Measurements from ENCODE around the gene GNAT1.

The GNAT1 gene

GRCh38 chr3:50217681-50218080 lies 26.3 kb downstream of the GNAT1 start:
- H3K4me3 ChIP-seq (ENCODE audit: low read depth in 1 of 5, low read length in 5 of 5), result no peak overlapping the region
- H3K4me1 ChIP-seq (ENCODE audit: control insufficient read depth in 5 of 5, insufficient read depth in 5 of 5, low read length in 5 of 5), result peaks cover 0 to 8% (median 3%) of the 10 kb centered on the region in 5 donors
- no peaks in the 10 kb centered on the region for H3K9me3 ChIP-seq (ENCODE audit: control insufficient read depth in 5 of 5, low read length in 5 of 5)
- H3K36me3 ChIP-seq (ENCODE audit: control insufficient read depth in 5 of 5, insufficient read depth in 5 of 5, low read length in 5 of 5), result no peaks in the 10 kb centered on the region
- H3K27ac ChIP-seq (ENCODE audit: low read depth, low read length), result no peak overlapping the region
- peaks cover 0 to 2% (median 0%) of the 10 kb centered on the region in 5 donors for H3K27me3 ChIP-seq (ENCODE audit: control insufficient read depth in 5 of 5, insufficient read depth in 4 of 5, low read length in 5 of 5)
- H3K9ac ChIP-seq (ENCODE audit: low read length in 5 of 5), result no peak overlapping the region

GRCh38 chr3:50218448-50218847 lies 27.0 kb downstream of the GNAT1 start:
- Histone ChIP-seq H3K36me3 (ENCODE audit: control insufficient read depth in 5 of 5, insufficient read depth in 5 of 5, low read length in 5 of 5) (no peaks in the 10 kb centered on the region), H3K27me3 (ENCODE audit: control insufficient read depth in 5 of 5, insufficient read depth in 4 of 5, low read length in 5 of 5) (peaks cover 0 to 2% (median 0%) of the 10 kb centered on the region in 5 donors), H3K4me1 (ENCODE audit: control insufficient read depth in 5 of 5, insufficient read depth in 5 of 5, low read length in 5 of 5) (peaks cover 0 to 8% (median 0%) of the 10 kb centered on the region in 5 donors), H3K4me3 (ENCODE audit: low read depth in 1 of 5, low read length in 5 of 5) (no peak overlapping the region), H3K27ac (ENCODE audit: low read depth, low read length) (no peak overlapping the region), H3K9me3 (ENCODE audit: control insufficient read depth in 5 of 5, low read length in 5 of 5) (no peaks in the 10 kb centered on the region), H3K9ac (ENCODE audit: low read length in 5 of 5) (no peak overlapping the region)

GRCh38 chr3:50219285-50219684 lies 27.9 kb downstream of the GNAT1 start:
- Histone ChIP-seq H3K4me3 (ENCODE audit: low read depth in 1 of 5, low read length in 5 of 5) (no peak overlapping the region), H3K9ac (ENCODE audit: low read length in 5 of 5) (no peak overlapping the region)

GRCh38 chr3:50220109-50220508 lies 28.7 kb downstream of the GNAT1 start:
- Histone ChIP-seq H3K9me3 (ENCODE audit: control insufficient read depth in 5 of 5, low read length in 5 of 5) (no peaks in the 10 kb centered on the region), H3K27me3 (ENCODE audit: control insufficient read depth in 5 of 5, insufficient read depth in 4 of 5, low read length in 5 of 5) (peaks cover 0 to 5% (median 2%) of the 10 kb centered on the region in 5 donors), H3K4me3 (ENCODE audit: low read depth in 1 of 5, low read length in 5 of 5) (no peak overlapping the region), H3K27ac (ENCODE audit: low read depth, low read length) (no peak overlapping the region), H3K4me1 (ENCODE audit: control insufficient read depth in 5 of 5, insufficient read depth in 5 of 5, low read length in 5 of 5) (peaks cover 0 to 8% (median 0%) of the 10 kb centered on the region in 5 donors), H3K36me3 (ENCODE audit: control insufficient read depth in 5 of 5, insufficient read depth in 5 of 5, low read length in 5 of 5) (no peaks in the 10 kb centered on the region), H3K9ac (ENCODE audit: low read length in 5 of 5) (no peak overlapping the region)

More at GRCh38 chr3:50219285-50219684, 27.9 kb downstream of the GNAT1 start:
- Histone ChIP-seq H3K27me3 (ENCODE audit: control insufficient read depth in 5 of 5, insufficient read depth in 4 of 5, low read length in 5 of 5) (peaks cover 0 to 2% (median 0%) of the 10 kb centered on the region in 5 donors), H3K36me3 (ENCODE audit: control insufficient read depth in 5 of 5, insufficient read depth in 5 of 5, low read length in 5 of 5) (no peaks in the 10 kb centered on the region), H3K27ac (ENCODE audit: low read depth, low read length) (no peak overlapping the region), H3K9me3 (ENCODE audit: control insufficient read depth in 5 of 5, low read length in 5 of 5) (no peaks in the 10 kb centered on the region), H3K4me1 (ENCODE audit: control insufficient read depth in 5 of 5, insufficient read depth in 5 of 5, low read length in 5 of 5) (peaks cover 0 to 8% (median 0%) of the 10 kb centered on the region in 5 donors)

DNA sequence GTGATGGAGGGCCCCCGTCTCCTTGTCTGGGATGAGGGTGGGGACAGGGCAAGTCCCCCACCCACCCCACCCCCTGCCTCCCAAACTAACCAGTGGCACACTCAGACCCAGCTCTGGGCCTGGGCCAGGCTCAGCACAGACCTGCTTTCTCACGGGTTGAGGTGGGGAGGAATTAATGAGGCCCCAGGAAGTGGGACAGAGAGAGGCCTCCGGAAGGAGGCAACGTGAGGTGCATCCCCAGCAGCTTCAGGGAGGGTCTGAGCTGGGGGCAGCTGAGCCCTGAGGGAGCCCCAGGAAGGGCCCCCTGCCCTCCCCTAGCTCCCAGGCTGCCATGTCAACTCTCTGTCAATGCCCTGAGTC lies 29.6 kb downstream of the GNAT1 start:
- Histone ChIP-seq H3K4me3 (ENCODE audit: low read depth in 1 of 5, low read length in 5 of 5) (no peak overlapping the region), H3K27me3 (ENCODE audit: control insufficient read depth in 5 of 5, insufficient read depth in 4 of 5, low read length in 5 of 5) (peaks cover 0 to 4% (median 3%) of the 10 kb centered on the region in 5 donors), H3K36me3 (ENCODE audit: control insufficient read depth in 5 of 5, insufficient read depth in 5 of 5, low read length in 5 of 5) (no peaks in the 10 kb centered on the region), H3K9me3 (ENCODE audit: control insufficient read depth in 5 of 5, low read length in 5 of 5) (no peaks in the 10 kb centered on the region), H3K27ac (ENCODE audit: low read depth, low read length) (no peak overlapping the region), H3K9ac (ENCODE audit: low read length in 5 of 5) (no peak overlapping the region), H3K4me1 (ENCODE audit: control insufficient read depth in 5 of 5, insufficient read depth in 5 of 5, low read length in 5 of 5) (peaks cover 0 to 9% (median 0%) of the 10 kb centered on the region in 5 donors)

DNA sequence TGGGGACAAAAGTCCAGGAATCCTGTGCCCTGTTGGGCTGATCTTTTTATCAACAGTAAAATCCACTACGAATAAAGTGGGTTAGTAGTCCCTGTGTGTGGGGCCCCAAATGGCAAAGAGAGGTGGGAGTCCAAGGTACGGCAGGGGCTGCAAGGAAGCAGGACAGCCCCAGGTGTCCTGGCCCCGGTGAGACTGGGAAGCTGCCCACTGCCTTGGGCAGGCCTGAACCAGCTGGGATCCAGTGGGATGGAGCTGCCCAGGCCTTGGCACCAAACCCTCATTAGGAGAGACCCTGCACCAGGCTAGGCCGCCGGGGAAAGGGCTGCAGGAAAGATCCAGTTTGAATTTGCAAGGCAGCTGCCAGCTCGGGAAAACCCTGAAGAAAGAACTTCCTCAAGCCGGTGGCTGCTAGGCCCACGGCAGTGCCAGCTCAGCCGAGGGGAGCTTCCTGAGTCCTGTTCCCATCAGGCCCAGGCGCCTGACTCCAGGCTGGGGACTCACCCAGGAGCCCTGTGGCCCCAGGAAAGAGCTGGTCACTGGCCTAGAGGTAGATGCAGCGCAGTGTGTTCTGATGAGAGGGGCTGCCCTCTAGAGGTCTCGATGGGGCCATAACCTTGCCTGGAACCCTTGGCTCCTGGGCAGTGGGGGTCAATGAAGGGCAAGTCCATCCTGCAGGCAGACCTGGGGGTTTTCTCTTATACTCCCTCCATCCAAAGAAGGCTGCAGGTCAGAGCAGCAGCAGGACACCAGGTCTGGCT lies 30.2 kb downstream of the GNAT1 start:
- Histone ChIP-seq H3K27ac (ENCODE audit: low read depth, low read length) (no peak overlapping the region), H3K4me3 (ENCODE audit: low read depth in 1 of 5, low read length in 5 of 5) (no peak overlapping the region), H3K36me3 (ENCODE audit: control insufficient read depth in 5 of 5, insufficient read depth in 5 of 5, low read length in 5 of 5) (no peaks in the 10 kb centered on the region), H3K27me3 (ENCODE audit: control insufficient read depth in 5 of 5, insufficient read depth in 4 of 5, low read length in 5 of 5) (peaks cover 0 to 4% (median 3%) of the 10 kb centered on the region in 5 donors), H3K9ac (ENCODE audit: low read length in 5 of 5) (peak overlapping the region in 2 of 5 donors; percentile 21 to 46), H3K4me1 (ENCODE audit: control insufficient read depth in 5 of 5, insufficient read depth in 5 of 5, low read length in 5 of 5) (peaks cover 0 to 14% (median 3%) of the 10 kb centered on the region in 5 donors), H3K9me3 (ENCODE audit: control insufficient read depth in 5 of 5, low read length in 5 of 5) (no peaks in the 10 kb centered on the region)

GRCh38 chr3:50222169-50222528 lies 30.7 kb downstream of the GNAT1 start:
- Histone ChIP-seq H3K27me3 (ENCODE audit: control insufficient read depth in 5 of 5, insufficient read depth in 4 of 5, low read length in 5 of 5) (peaks cover 0 to 4% (median 3%) of the 10 kb centered on the region in 5 donors), H3K9ac (ENCODE audit: low read length in 5 of 5) (peak overlapping the region in 1 of 5 donors; percentile 46), H3K27ac (ENCODE audit: low read depth, low read length) (no peak overlapping the region)

GRCh38 chr3:50224639-50225038 lies 33.2 kb downstream of the GNAT1 start:
- peaks cover 4 to 36% (median 26%) of the 10 kb centered on the region in 5 donors for H3K4me1 ChIP-seq (ENCODE audit: control insufficient read depth in 5 of 5, insufficient read depth in 5 of 5, low read length in 5 of 5)
- peaks cover 0 to 4% (median 3%) of the 10 kb centered on the region in 5 donors for H3K27me3 ChIP-seq (ENCODE audit: control insufficient read depth in 5 of 5, insufficient read depth in 4 of 5, low read length in 5 of 5)
- no peak overlapping the region for H3K27ac ChIP-seq (ENCODE audit: low read depth, low read length)
- no peak overlapping the region for H3K9ac ChIP-seq (ENCODE audit: low read length in 5 of 5)
- H3K36me3 ChIP-seq (ENCODE audit: control insufficient read depth in 5 of 5, insufficient read depth in 5 of 5, low read length in 5 of 5), result no peaks in the 10 kb centered on the region
- H3K9me3 ChIP-seq (ENCODE audit: control insufficient read depth in 5 of 5, low read length in 5 of 5), result no peaks in the 10 kb centered on the region
- no peak overlapping the region for H3K4me3 ChIP-seq (ENCODE audit: low read depth in 1 of 5, low read length in 5 of 5)

More at GRCh38 chr3:50222169-50222528, 30.7 kb downstream of the GNAT1 start:
- Histone ChIP-seq H3K4me3 (ENCODE audit: low read depth in 1 of 5, low read length in 5 of 5) (no peak overlapping the region), H3K36me3 (ENCODE audit: control insufficient read depth in 5 of 5, insufficient read depth in 5 of 5, low read length in 5 of 5) (no peaks in the 10 kb centered on the region), H3K4me1 (ENCODE audit: control insufficient read depth in 5 of 5, insufficient read depth in 5 of 5, low read length in 5 of 5) (peaks cover 0 to 19% (median 9%) of the 10 kb centered on the region in 5 donors), H3K9me3 (ENCODE audit: control insufficient read depth in 5 of 5, low read length in 5 of 5) (no peaks in the 10 kb centered on the region)

DNA sequence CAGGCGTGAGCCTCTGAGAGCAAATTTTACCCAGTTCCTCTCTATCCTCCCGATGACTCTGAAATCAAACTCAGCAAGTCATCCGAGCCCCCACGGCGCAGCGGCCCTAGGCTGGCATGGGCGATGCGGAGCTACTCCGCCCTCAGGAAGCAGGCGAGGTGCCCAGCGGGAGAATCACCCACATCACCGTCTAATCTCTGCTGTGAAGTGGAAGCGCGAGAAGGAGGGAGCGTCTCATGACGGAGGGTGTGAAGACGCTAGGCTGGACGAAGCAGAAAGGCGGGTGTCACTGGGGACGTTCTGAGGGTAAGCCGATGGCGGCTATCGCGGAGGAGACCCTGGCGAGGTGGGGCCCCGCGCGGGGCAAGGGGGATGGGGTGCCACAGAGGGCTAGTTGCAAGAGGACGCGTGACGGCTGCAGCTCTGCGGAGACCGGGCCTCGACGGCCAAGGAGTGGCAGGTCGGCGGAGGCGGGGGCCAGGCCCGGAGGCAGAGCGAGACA lies 35.5 kb downstream of the GNAT1 start:
- Histone ChIP-seq H3K9me3 (ENCODE audit: control insufficient read depth in 5 of 5, low read length in 5 of 5) (no peaks in the 10 kb centered on the region), H3K4me1 (ENCODE audit: control insufficient read depth in 5 of 5, insufficient read depth in 5 of 5, low read length in 5 of 5) (peaks cover 4 to 47% (median 26%) of the 10 kb centered on the region in 5 donors), H3K27me3 (ENCODE audit: control insufficient read depth in 5 of 5, insufficient read depth in 4 of 5, low read length in 5 of 5) (peaks cover 0 to 4% (median 3%) of the 10 kb centered on the region in 5 donors), H3K27ac (ENCODE audit: low read depth, low read length) (no peak overlapping the region), H3K9ac (ENCODE audit: low read length in 5 of 5) (peak overlapping the region in 3 of 5 donors; percentile 48 to 71 (median 63)), H3K4me3 (ENCODE audit: low read depth in 1 of 5, low read length in 5 of 5) (peak overlapping the region; percentile 36 to 93 (median 59)), H3K36me3 (ENCODE audit: control insufficient read depth in 5 of 5, insufficient read depth in 5 of 5, low read length in 5 of 5) (no peaks in the 10 kb centered on the region)

All from subcutaneous abdominal adipose tissue (tissue), 5 donors.